Colonic mucosa (tissue), 4 donors: ENCODE results near the gene LARGE1. TPM values are rescaled to one million over a fixed set of nuclear protein-coding genes. Genes with fewer than 3 reads are reported as not detected.

Experiments used
- DNase-seq: peaks from one replicate; pipeline ENCODE4 v3.0.0-alpha.2; 2020
- H3K27ac ChIP-seq: fragments of 200-600 bp; one replicate; pipeline ENCODE4 v1.8.0; 2021
- H3K27me3 ChIP-seq: fragments of 200-600 bp; one replicate; pipeline ENCODE4 v1.8.0; 2021
- H3K36me3 ChIP-seq: fragments of 200-600 bp; one replicate; pipeline ENCODE4 v1.8.0; 2021
- H3K4me1 ChIP-seq: fragments of 200-600 bp; one replicate; pipeline ENCODE4 v1.8.0; 2021; ENCODE audit warnings: mild to moderate bottlenecking
- H3K4me3 ChIP-seq: fragments of 200-600 bp; one replicate; pipeline ENCODE4 v1.8.0; 2021
- H3K9ac ChIP-seq, 2 donors: one replicate each; pipeline ENCODE4 v1.7.0; 2013; ENCODE audit warnings: control low read depth in 2 of 2, low read depth in 2 of 2, low read length in 2 of 2
- H3K9me3 ChIP-seq: fragments of 200-600 bp; one replicate; pipeline ENCODE4 v1.8.0; 2021
- CTCF ChIP-seq: fragments of 200-600 bp; IDR thresholded peaks from one replicate; pipeline ENCODE4 v1.8.0; 2022; ENCODE audit warnings: antibody characterized with exemption, mild to moderate bottlenecking
- intact Hi-C: fragments of 100-400 bp; cut with DNase I; formaldehyde crosslinking; loops from one replicate; pipeline ENCODE4 v1.14.1; 2022
- microRNA-seq: library from miRNA; unstranded; fragments of <30 nt; microRNA quantifications from one replicate; pipeline ENCODE4, GENCODE V29; 2019
- total RNA-seq, 2 donors: library from RNA; stranded (reverse); fragmentation: NEBNext Ultra II Directional in 1 of 2; extraction: Animal tissue kit (Norgen Biotek cat#: 25700) in 1 of 2; gene quantifications; one replicate each; pipeline ENCODE4 v1.2.1, GENCODE V29; 2021
- donor health status: healthy.
- donor health status: DM: no; HTN: no; CAD: no.
- donor health status: DM: no; HTN: no; CAD: no.

LARGE1 gene
- total RNA-seq, 2 donors from 2014 or later, result 45.2 to 46.5 TPM

GRCh38 chr22:33242078-33242477, 678.2 kb downstream of the LARGE1 start:
- H3K9ac ChIP-seq, result no peak overlapping the region
- no peak overlapping the region for H3K27ac ChIP-seq
- no peak for DNase-seq
- no peaks in the 10 kb centered on the region for H3K27me3 ChIP-seq
- no peaks in the 10 kb centered on the region for H3K36me3 ChIP-seq
- no peaks in the 10 kb centered on the region for H3K4me1 ChIP-seq
- intact Hi-C loops, result no loop called here
- H3K4me3 ChIP-seq, result no peak overlapping the region
- TF ChIP-seq CTCF, result no peak
- H3K9me3 ChIP-seq, result no peaks in the 10 kb centered on the region

GRCh38 chr22:33240888-33241475, 679.3 kb downstream of the LARGE1 start:
- H3K27ac ChIP-seq, result no peak overlapping the region
- H3K9ac ChIP-seq, result no peak overlapping the region
- no peak for TF ChIP-seq CTCF
- no peaks in the 10 kb centered on the region for H3K4me1 ChIP-seq
- no peaks in the 10 kb centered on the region for H3K9me3 ChIP-seq
- H3K36me3 ChIP-seq, result no peaks in the 10 kb centered on the region
- no peak overlapping the region for H3K4me3 ChIP-seq
- intact Hi-C loops, result no loop called here
- DNase-seq, result no peak
- H3K27me3 ChIP-seq, result no peaks in the 10 kb centered on the region

- Histone ChIP-seq H3K9me3 (no peaks in the 10 kb centered on the region), H3K27me3 (no peaks in the 10 kb centered on the region), H3K4me1 (no peaks in the 10 kb centered on the region), H3K36me3 (no peaks in the 10 kb centered on the region), H3K9ac (no peak overlapping the region), H3K4me3 (no peak overlapping the region), H3K27ac (no peak overlapping the region)
- intact Hi-C loops, result no loop called here
- DNase-seq, result no peak
- no peak for TF ChIP-seq CTCF
Observed at GRCh38 chr22:33232071-33232470, 688.2 kb downstream of the LARGE1 start.

GRCh38 chr22:33227791-33228190, 692.5 kb downstream of the LARGE1 start:
- no peak for DNase-seq
- no peak for TF ChIP-seq CTCF
- H3K4me1 ChIP-seq, result no peaks in the 10 kb centered on the region
- H3K27ac ChIP-seq, result no peak overlapping the region
- no peak overlapping the region for H3K4me3 ChIP-seq
- no peak overlapping the region for H3K9ac ChIP-seq
- H3K9me3 ChIP-seq, result no peaks in the 10 kb centered on the region
- H3K27me3 ChIP-seq, result no peaks in the 10 kb centered on the region
- intact Hi-C loops, result no loop called here
- H3K36me3 ChIP-seq, result no peaks in the 10 kb centered on the region

- Histone ChIP-seq H3K27me3 (no peaks in the 10 kb centered on the region), H3K27ac (no peak overlapping the region), H3K9ac (no peak overlapping the region), H3K36me3 (no peaks in the 10 kb centered on the region), H3K9me3 (no peaks in the 10 kb centered on the region), H3K4me3 (no peak overlapping the region), H3K4me1 (no peaks in the 10 kb centered on the region)
- intact Hi-C loops, result no loop called here
- TF ChIP-seq CTCF, result no peak
- DNase-seq, result no peak
Observed at GRCh38 chr22:33224841-33225240, 695.4 kb downstream of the LARGE1 start.

Small RNAs within 50 kb of the gene (microRNA-seq; reads per million reads assigned to microRNA genes)
- not detected for gene MIR4764
